PC-9 (cell line): ENCODE measurements around the gene PTGES3L.

Source experiments
- CTCF ChIP-seq: fragments of 200-600 bp; sonication (generic); conservative IDR thresholded peaks from 2 replicates; pipeline ENCODE4 v1.6.1; 2017; ENCODE audit warnings: mixed run types, antibody characterized with exemption, mild to moderate bottlenecking, moderate library complexity
- EZH2 ChIP-seq: fragments of 200-600 bp; sonication (generic); IDR thresholded peaks from 2 replicates; pipeline ENCODE4 v1.8.0; 2017; ENCODE audit warnings: antibody characterized with exemption, low read depth

GRCh38 chr17:42992872-42993271 lies 13.0 kb upstream of the PTGES3L start:
- TF ChIP-seq CTCF = no peak
- TF ChIP-seq EZH2 = no peak
